Measurements from ENCODE around the gene EIF3L. TPM values are rescaled to one million over a fixed set of nuclear protein-coding genes. Genes with fewer than 3 reads are reported as not detected.

Gene EIF3L
- total RNA-seq, 2 experiments from 2014 or later: 656 to 671 TPM

DNA sequence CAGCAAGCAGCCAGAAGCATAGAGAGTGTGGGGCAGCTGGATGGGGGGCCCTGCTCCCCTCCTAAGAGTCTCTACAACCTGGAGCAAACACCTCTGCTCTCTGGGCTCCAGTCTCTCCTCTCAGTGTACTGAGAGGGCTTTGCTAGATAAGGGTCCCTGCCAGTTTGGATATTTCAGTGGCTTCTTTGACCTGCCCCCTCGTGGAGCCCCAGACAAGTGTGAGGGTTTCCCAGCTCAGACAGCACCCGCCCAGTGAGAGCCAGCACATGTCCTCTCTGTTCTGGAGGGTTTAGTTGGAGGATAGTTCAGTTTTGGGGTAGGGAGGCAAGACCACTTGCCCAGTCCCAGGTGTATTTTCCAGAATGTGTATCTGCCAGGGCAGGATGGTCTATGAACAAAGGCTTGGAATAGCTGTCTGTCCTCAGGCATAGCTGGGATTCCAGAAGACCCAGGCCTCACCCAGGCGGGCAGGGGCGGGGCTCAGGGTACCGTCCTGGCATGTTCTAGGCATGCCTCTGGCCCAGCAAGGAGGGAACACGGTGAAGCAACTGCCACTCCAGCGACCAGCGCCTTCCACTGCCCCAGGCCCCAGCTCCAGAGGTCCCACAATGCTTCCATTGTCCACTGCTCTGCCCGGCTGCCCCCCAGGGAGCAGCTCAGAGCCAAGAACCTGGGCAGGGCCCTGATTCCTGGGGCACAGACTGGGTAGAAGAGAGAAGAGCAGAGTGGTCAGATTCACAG, 49.4 kb downstream of the EIF3L start:
- Mint-ChIP-seq H3K27me3 (no peaks in the 10 kb centered on the region), H3K4me1 (peaks cover 23% of the 10 kb centered on the region), H3K36me3 (peaks cover 3% of the 10 kb centered on the region), H3K4me3 (no peak overlapping the region), H3K9me3 (no peaks in the 10 kb centered on the region), H3K27ac (no peak overlapping the region)
- DNase-seq: no peak

DNA sequence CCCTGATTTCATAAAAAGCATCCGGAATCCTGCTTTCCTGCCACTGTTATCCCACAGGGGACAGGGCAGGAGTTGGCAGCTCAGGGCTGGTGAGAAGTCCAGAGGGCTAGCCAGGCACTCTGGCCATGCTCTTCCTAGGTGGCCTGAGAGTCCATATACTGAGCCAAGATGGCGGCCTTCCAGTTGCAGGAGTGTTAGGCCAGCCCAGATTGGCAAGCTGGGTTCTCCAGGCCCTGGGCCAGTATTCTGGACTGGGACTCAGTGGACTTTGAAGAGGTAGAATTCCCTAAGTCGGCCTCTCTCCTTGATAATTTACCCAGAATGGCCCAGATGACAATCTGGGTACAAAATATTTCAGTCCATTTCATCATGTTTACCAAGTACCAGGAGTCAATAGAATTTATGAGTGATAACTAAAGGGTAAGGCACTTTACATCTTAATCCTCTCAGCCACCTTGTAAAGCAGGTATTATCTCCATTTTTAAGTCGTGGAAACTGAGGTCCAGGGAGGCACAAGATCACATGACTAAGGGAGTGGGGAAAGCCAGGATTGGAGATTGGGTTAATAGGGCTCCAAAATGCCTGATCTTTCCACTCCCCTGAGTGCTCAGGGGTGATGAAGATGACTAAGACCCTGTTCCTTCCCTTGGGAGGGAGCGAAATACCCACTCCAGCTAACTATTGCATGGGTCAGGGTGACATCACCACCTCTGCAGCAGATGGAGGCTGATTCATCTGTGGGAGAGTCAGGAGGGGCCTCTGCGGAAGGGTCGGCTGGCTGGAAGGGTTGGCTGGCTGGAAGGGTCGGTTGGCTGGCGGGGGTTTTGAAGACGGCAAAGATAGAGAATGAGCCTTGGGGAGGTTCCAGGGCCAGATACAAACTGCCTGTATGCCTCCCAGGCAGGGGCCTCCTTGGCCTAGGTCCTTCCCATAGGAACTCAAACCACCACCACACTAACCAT, 55.6 kb downstream of the EIF3L start:
- Mint-ChIP-seq H3K36me3 (peaks cover 3% of the 10 kb centered on the region), H3K4me1 (peaks cover 16% of the 10 kb centered on the region), H3K4me3 (peak overlapping the region; percentile 78), H3K27me3 (no peaks in the 10 kb centered on the region), H3K9me3 (no peaks in the 10 kb centered on the region), H3K27ac (peak overlapping the region; percentile 79)
- peak; percentile 26 for DNase-seq

DNA sequence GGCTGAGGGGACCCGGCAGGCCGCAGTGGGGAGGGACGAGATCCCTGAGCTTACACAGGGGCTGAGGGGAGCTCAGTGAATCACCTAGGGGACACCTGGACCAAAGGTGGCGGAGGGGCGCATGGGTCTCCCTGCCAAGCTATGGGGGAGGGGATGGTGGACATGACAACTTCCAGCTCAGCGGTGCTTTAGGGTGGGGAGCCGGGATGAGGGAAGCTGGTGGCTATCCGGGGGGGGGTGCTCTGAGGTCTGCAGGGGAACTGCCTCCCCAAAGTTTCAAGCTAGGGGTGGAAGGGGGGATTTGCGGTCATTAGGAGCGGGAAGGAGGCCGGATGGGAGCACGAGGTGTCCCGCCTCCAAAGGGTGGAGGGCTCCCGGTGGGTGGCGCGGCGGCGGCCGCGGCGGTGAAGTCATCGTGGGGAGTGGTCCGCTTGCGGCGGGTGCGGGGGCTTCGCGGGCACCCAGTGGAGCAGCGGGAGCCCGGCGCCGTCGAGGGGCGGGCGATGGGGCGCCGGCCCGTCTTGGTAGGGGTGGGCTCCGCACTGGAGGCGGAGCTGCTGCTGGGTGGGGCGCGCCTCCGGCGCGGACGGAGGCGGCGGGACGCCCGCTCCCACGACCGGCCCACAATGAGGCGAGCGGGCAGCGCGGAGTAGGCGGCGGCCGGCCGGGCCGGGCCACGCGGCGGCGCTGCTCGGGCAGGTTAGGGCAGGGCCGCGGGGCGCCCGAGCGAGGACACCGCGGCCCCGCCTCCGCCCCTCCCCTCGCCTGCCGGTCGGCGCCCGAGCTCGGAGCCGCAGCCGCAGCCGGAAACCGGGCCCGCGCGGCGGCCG, 56.5 kb downstream of the EIF3L start, which contains the start of gene MICALL1:
Gene MICALL1, plus strand, starts transcription at position 764 of the 830 bp plus-strand sequence. CDS start 126 bp downstream, outside the sequence.
- Mint-ChIP-seq H3K27me3 (no peaks in the 10 kb centered on the region), H3K9me3 (no peaks in the 10 kb centered on the region), H3K4me3 (peak within 1 kb of the TSS; percentile 78), H3K36me3 (peaks cover 3% of the 10 kb centered on the region), H3K4me1 (peaks cover 16% of the 10 kb centered on the region), H3K27ac (peak within 1 kb of the TSS; percentile 79)
- peak; percentile 78 for DNase-seq

DNA sequence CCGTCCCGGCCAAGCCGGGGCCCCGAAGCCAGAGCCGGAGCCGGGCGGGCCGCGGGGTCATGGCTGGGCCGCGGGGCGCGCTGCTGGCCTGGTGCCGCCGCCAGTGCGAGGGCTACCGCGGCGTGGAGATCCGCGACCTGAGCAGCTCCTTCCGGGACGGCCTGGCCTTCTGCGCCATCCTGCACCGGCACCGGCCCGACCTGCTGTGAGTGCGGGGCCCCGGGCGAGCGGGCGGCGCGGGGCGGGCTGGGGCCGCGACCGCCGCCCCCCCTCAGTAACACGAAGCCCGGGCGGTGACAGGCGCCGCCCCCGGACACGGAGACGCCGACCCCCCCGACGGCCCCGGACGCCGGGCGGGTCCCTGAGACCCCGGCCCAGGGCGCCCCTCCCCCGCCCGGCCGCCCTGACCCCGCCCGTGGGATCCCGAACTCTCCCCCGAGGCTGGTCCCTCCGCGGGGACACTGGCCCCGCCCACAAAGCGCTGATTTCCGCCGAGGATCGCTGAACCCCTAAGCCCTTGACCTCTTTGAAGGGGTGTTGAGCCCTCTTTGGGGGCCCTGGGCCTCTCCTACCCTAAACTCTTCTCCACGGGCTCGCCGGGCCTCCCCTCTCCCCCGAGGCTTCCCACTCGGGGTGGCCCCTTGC, 57.3 kb downstream of the EIF3L start:
- Mint-ChIP-seq H3K4me1 (peaks cover 17% of the 10 kb centered on the region), H3K27me3 (no peaks in the 10 kb centered on the region), H3K9me3 (no peaks in the 10 kb centered on the region), H3K4me3 (peak overlapping the region; percentile 74), H3K36me3 (peaks cover 3% of the 10 kb centered on the region), H3K27ac (no peak overlapping the region)
- peak; percentile 39 for DNase-seq

DNA sequence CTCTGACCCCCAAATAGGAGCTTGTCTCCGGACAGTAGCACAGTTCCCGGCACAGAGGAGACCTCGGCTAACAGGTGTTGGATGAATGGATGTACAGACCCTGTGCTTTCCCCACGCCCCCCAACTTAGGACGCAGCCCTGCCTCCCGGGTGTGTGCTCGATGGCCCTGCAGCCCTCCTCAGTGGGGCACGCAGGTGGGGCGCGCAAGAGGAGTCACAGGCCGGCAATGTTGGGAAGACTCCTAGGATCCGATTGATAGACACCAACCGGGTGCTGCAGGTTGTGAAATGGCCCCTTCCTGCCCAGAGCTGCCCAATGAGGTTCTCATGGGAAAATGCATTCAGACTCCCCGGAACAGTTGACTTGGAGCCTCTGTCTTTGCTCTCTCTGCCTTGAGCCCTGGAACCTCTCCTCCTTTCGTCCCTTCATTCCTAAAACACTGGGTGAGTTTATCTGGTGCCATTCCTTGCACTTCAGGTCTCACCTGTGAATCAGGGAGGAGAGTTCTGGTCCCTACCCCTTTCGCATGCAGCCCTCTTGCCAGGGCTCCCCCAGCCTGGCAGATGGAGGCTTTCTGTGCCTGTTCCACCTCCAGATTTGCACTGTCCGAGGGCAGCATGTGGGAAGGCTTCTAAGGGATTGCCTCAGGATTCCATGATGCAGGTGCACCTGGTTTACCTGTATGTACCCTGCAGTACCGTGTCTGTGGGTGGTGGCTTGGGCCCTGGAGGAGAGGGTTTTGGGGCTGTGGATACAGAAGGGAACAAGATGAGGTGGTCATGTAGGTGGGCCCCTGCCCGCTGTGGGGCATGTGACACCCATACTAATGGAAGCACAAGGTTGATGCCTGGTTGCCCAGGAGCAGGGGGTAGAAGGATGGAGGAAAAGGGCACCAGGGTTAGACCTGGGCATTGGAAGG, 58.1 kb downstream of the EIF3L start:
- DNase-seq: no peak
- peaks cover 3% of the 10 kb centered on the region for H3K36me3 Mint-ChIP-seq
- peak overlapping the region; percentile 74 for H3K4me3 Mint-ChIP-seq
- H3K27me3 Mint-ChIP-seq: no peaks in the 10 kb centered on the region
- H3K4me1 Mint-ChIP-seq: peaks cover 24% of the 10 kb centered on the region
- no peaks in the 10 kb centered on the region for H3K9me3 Mint-ChIP-seq
- no peak overlapping the region for H3K27ac Mint-ChIP-seq

DNA sequence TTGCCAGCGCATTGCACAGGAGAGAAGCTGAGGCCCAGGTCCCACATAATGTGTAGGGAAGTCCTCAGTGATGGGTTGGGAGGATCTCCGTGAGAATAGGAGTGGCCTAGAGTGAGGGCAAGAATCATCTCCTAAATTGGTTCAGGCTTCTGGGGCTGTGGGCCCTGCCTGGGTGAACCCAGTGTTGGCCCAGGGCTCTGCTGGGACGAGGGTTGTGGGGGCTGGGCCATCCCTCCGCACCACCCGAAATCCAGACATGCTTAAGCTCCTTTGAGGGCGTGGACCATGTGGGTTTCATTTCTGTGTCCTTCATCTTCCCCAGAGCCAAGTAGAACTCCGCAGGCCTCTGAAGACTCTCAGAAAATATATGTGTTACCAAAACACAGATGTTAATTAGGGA, 60.5 kb downstream of the EIF3L start:
- Mint-ChIP-seq H3K4me1 (peaks cover 25% of the 10 kb centered on the region), H3K27me3 (no peaks in the 10 kb centered on the region), H3K27ac (no peak overlapping the region), H3K36me3 (peaks cover 3% of the 10 kb centered on the region), H3K4me3 (no peak overlapping the region), H3K9me3 (no peaks in the 10 kb centered on the region)
- DNase-seq: no peak

DNA sequence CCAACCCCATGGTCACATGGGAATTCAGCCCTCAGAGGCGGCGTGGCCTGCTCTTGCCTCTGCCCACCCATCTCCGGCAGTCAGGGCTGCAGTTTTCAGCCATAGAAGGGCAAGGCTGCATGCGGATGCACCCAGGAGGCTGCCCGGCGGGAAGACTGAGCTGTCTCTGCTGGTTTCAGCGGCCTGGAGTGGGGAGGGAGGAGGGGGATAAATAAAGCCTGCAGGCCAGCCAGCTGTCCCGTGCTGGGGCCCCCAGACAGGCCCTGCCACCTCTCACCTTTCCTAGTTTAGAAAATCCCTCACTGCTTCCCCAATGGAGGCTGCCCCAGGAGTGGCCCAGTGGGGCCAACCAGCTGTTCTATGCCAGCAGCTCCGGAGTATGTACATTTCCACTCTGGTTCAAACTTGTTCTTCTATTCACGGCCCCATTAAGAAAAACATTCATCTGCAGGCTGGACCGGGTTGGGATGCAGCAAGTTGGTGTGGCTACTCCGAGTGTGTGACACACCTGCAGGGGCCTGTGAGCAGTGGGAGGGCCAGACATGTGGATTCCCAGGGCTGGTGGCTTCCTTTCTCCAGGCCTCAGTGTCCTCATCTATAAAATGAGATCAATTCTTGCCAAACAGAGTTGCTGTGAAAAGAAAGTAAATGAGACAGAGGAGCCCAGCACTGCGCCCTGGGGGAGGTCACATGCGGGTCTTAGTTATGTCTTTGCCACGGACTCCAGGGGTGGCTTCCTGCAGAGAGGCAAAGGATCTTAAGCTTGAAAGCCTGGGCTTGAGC, 61.9 kb downstream of the EIF3L start:
- no peak for DNase-seq
- no peaks in the 10 kb centered on the region for H3K9me3 Mint-ChIP-seq
- no peaks in the 10 kb centered on the region for H3K27me3 Mint-ChIP-seq
- peaks cover 3% of the 10 kb centered on the region for H3K36me3 Mint-ChIP-seq
- H3K4me1 Mint-ChIP-seq: peaks cover 16% of the 10 kb centered on the region
- H3K4me3 Mint-ChIP-seq: no peak overlapping the region
- H3K27ac Mint-ChIP-seq: no peak overlapping the region

DNA sequence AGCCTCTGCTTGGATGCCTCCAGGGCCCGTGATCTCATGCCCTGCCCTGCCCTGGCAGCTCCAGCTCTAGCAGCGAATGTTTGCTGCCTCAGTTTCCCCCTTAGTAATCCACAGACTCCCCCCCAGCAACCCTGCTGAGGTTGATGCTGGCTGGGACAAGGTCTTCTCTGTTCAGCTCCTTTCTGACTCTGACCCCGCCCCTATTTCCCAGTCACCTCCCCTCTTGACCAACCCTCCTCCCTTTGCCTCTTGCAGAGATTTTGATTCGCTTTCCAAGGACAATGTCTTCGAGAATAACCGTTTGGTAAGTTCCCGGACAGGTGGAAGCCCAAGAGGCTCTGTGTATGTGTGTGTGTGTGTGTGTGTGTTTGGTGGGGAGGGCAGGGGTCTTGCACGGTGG, 62.5 kb downstream of the EIF3L start:
- H3K9me3 Mint-ChIP-seq: no peaks in the 10 kb centered on the region
- no peak overlapping the region for H3K27ac Mint-ChIP-seq
- H3K36me3 Mint-ChIP-seq: peaks cover 3% of the 10 kb centered on the region
- peaks cover 16% of the 10 kb centered on the region for H3K4me1 Mint-ChIP-seq
- no peaks in the 10 kb centered on the region for H3K27me3 Mint-ChIP-seq
- no peak for DNase-seq
- no peak overlapping the region for H3K4me3 Mint-ChIP-seq

DNA sequence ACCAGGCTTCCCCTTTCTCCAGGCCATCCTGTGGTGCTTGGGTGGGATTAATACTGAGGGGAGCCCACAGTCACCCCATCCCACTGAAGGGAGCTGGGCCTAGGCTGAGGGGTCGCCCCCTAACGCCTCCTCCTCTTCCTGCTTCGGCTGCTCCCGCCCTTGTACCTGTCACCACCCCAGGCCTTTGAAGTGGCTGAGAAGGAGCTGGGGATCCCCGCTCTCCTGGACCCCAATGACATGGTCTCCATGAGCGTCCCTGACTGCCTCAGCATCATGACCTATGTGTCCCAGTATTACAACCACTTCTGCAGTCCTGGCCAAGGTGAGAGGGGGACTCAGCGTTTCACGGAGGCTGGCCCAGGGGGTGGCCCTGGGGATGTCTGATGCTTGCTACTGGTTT, 63.0 kb downstream of the EIF3L start:
- peaks cover 16% of the 10 kb centered on the region for H3K4me1 Mint-ChIP-seq
- H3K4me3 Mint-ChIP-seq: no peak overlapping the region
- no peak overlapping the region for H3K27ac Mint-ChIP-seq
- no peaks in the 10 kb centered on the region for H3K9me3 Mint-ChIP-seq
- DNase-seq: no peak
- H3K27me3 Mint-ChIP-seq: no peaks in the 10 kb centered on the region
- peaks cover 3% of the 10 kb centered on the region for H3K36me3 Mint-ChIP-seq

DNA sequence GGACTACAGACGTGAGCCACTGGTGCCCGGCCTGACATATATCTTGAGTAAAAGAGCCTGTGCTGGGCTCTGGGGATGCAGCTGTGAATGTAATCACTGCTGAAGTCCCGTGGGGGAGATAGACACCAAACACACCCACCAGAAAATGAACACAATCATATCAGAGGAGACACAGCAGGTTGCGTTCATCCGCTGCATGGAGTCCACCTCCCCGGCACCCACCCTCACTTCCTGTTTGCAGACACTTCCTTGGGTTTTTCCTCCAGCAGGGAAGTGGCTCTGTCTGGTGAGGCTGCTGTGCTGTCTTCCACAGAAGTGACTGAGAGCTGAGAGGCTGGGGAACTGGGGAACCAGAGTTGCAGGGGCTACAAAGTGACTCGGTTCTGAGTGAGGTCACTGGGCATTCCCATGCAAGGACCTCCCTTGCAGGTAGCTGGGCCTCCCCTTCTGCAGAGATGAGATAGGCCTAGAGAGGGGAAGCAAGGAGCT, 64.1 kb downstream of the EIF3L start:
- Mint-ChIP-seq H3K27ac (peak overlapping the region; percentile 34), H3K4me1 (peaks cover 11% of the 10 kb centered on the region), H3K27me3 (no peaks in the 10 kb centered on the region), H3K9me3 (no peaks in the 10 kb centered on the region), H3K4me3 (no peak overlapping the region), H3K36me3 (peaks cover 3% of the 10 kb centered on the region)
- no peak for DNase-seq

DNA sequence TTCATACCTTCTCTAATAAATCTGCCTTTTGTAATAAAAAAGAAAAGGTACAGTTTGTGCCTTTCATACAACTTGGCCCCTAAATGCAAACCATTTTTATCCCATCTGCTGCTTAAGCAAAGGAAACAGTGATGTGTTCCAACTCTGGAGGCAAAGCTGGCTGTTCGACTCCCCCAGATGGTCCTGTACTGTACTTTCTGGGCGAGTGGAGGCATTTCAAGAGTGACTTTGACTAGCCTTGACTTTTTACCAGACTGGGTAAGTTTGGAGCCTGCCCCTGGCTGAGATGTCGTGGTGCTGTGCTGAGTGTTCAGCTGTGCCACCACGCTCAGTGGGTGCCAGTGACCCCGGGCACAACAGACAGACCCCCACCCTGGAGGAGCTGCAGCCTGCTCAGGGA, 67.1 kb downstream of the EIF3L start:
- H3K9me3 Mint-ChIP-seq: no peaks in the 10 kb centered on the region
- H3K27ac Mint-ChIP-seq: no peak overlapping the region
- H3K4me3 Mint-ChIP-seq: no peak overlapping the region
- no peak for DNase-seq
- peaks cover 13% of the 10 kb centered on the region for H3K4me1 Mint-ChIP-seq
- no peaks in the 10 kb centered on the region for H3K27me3 Mint-ChIP-seq
- peaks cover 4% of the 10 kb centered on the region for H3K36me3 Mint-ChIP-seq

DNA sequence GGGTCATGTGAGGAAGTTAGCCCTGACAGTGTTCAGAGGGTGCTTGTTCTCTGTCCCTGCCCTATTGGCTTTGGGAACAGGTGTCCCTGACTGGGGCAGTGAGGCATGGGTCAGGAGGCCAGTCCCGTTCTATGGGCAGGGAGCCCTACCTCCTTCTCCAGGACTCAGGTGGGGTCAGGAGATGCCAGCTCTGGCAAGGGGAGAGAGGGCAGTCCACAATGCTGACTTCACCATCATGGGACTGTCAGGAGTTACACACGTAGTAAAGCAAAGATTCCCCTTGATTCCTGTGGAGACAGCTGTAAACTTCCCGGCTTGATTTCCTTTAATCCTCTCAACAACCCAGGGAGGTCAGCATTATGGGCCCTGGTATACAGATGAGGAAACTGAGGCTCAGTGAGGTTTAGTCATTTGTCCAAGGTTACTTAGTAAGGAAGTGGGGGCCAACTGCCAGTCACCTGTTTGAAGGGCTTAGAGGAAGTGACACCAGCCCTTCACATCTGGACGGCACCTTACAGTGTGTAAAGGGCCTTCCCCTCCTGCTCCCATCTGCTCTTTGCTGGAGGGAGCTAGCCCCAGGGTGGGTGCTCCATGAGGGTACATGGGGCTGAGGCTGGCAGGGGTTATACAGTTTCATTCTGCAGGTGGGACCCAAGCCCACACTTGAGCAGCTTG, 68.8 kb downstream of the EIF3L start:
- Mint-ChIP-seq H3K36me3 (peaks cover 4% of the 10 kb centered on the region), H3K27ac (no peak overlapping the region), H3K4me1 (peaks cover 4% of the 10 kb centered on the region), H3K27me3 (no peaks in the 10 kb centered on the region), H3K9me3 (no peaks in the 10 kb centered on the region), H3K4me3 (no peak overlapping the region)
- no peak for DNase-seq

Measured in activated naive CD8-positive, alpha-beta T cell treated with anti-CD3 and anti-CD28 coated beads for 36 hours (primary cell).